PFSK-1 (cell line): Measurements from ENCODE around the gene DNAJB1.

Source experiments
- FOXP2 ChIP-seq: optimal IDR thresholded peaks from 2 replicates; pipeline ENCODE3; 2011; ENCODE audit warnings: borderline replicate concordance, control low read depth, inconsistent platforms; ENCODE audit not compliant: insufficient read depth; ENCODE audit errors: extremely low read length, extremely low read depth
- POLR2AphosphoS5 ChIP-seq: IDR thresholded peaks from 2 replicates; pipeline ENCODE4 v1.6.1; 2012; ENCODE audit warnings: low read depth, mild to moderate bottlenecking, control low read depth, low read length, moderate library complexity
- SIN3A ChIP-seq: IDR thresholded peaks from 2 replicates; pipeline ENCODE4 v1.6.1; 2012; ENCODE audit warnings: mild to moderate bottlenecking, low read length, moderate library complexity, borderline replicate concordance; ENCODE audit not compliant: insufficient read depth
- TAF1 ChIP-seq: IDR thresholded peaks from 2 replicates; pipeline ENCODE4 v1.6.1; 2012; ENCODE audit warnings: low read length, control low read depth, borderline replicate concordance; ENCODE audit not compliant: insufficient read depth
- TF ChIP-seq, protein P1 (sequence below), 2 experiments: IDR thresholded peaks; 2 replicates each; pipeline versions ENCODE4 v1.6.1 to v1.8.0; 2011 to 2012; ENCODE audit warnings: low read depth in 2 of 2, low read length in 2 of 2, control low read depth in 1 of 2, inconsistent platforms in 1 of 2, mild to moderate bottlenecking in 1 of 2, moderate library complexity in 1 of 2; ENCODE audit not compliant: insufficient read depth in 1 of 2

DNAJB1 gene

GRCh38 chr19:14520543-14520942, 2.3 kb upstream of the DNAJB1 start:
- TF ChIP-seq FOXP2 (no peak), POLR2AphosphoS5 (no peak), TAF1 (no peak), SIN3A (no peak)
- TF ChIP-seq, protein P1, sequence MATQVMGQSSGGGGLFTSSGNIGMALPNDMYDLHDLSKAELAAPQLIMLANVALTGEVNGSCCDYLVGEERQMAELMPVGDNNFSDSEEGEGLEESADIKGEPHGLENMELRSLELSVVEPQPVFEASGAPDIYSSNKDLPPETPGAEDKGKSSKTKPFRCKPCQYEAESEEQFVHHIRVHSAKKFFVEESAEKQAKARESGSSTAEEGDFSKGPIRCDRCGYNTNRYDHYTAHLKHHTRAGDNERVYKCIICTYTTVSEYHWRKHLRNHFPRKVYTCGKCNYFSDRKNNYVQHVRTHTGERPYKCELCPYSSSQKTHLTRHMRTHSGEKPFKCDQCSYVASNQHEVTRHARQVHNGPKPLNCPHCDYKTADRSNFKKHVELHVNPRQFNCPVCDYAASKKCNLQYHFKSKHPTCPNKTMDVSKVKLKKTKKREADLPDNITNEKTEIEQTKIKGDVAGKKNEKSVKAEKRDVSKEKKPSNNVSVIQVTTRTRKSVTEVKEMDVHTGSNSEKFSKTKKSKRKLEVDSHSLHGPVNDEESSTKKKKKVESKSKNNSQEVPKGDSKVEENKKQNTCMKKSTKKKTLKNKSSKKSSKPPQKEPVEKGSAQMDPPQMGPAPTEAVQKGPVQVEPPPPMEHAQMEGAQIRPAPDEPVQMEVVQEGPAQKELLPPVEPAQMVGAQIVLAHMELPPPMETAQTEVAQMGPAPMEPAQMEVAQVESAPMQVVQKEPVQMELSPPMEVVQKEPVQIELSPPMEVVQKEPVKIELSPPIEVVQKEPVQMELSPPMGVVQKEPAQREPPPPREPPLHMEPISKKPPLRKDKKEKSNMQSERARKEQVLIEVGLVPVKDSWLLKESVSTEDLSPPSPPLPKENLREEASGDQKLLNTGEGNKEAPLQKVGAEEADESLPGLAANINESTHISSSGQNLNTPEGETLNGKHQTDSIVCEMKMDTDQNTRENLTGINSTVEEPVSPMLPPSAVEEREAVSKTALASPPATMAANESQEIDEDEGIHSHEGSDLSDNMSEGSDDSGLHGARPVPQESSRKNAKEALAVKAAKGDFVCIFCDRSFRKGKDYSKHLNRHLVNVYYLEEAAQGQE (IDR thresholded peaks at IDR 0.05; ENCODE audit: insufficient read depth in 1 of 2, low read depth in 2 of 2, low read length in 2 of 2) = no peak

DNA sequence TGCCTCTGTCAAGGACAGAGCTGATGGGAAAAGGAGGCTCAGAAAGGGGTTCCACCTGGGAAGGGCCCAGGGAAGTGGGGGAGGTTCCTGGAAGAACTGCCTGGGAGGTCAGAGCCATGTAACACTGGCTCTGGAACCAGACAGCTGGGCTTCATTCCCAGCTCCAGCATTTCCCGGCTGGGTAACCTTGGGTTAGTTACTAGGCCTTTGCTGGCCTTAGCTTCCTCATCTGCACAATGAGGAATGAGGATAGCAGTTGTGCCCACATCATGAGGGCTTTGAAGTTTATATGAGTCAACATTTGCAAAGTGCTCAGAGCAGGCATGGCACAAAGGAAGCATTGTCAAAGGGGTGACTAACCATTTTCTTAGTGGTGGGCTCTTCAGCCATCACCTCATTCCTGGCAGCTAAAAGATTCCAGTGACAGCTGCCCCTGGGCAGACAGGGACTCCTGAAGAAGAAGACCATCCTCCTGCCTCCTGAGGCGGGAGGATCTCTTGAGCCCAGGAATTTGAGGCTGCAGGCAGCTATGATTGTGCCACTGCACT, 1.7 kb upstream of the DNAJB1 start:
- TF ChIP-seq POLR2AphosphoS5 = no peak
- TF ChIP-seq, protein P1 (IDR thresholded peaks at IDR 0.05; ENCODE audit: insufficient read depth in 1 of 2, low read depth in 2 of 2, low read length in 2 of 2) = no peak

DNA sequence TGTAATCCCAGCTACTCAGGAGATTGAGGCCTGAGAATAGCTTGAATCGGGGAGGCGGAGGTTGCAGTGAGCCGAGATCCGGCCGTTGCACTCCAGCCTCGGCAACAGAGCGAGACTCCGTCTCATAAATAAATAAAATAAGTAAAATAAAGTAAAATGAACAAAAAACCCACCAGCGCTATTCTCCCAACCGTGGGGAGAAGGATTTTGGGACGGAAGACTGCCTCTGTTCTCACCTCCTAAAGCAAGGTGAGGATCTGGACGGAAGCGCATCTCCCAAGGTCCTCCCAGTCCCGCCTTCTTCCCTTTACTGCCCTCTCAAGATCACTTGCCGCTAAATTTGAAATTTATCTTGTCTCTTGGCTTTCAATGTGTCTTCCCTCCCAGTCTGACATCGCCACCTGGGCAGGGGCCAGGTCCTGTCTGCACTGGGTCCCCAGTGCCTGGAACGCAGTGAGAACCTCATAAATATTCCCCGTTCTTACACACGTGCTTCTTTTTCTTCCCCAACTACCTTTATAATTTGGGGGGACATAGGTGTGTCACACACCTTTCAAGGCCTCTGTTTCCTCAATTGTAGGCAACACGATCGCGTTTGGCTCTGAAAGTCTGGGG, 1.2 kb upstream of the DNAJB1 start:
- TF ChIP-seq POLR2AphosphoS5 (no peak), TAF1 (no peak), FOXP2 (no peak)
- TF ChIP-seq, protein P1 (IDR thresholded peaks at IDR 0.05; ENCODE audit: insufficient read depth in 1 of 2, low read depth in 2 of 2, low read length in 2 of 2) = no peak

- TF ChIP-seq TAF1 = no peak
- no peak for TF ChIP-seq SIN3A
- TF ChIP-seq, protein P1 (IDR thresholded peaks at IDR 0.05; ENCODE audit: insufficient read depth in 1 of 2, low read depth in 2 of 2, low read length in 2 of 2) = no peak
- TF ChIP-seq POLR2AphosphoS5 = no peak
- no peak for TF ChIP-seq FOXP2
Observed at GRCh38 chr19:14517446-14517839, 754 bp downstream of the DNAJB1 start.

- TF ChIP-seq, protein P1 (IDR thresholded peaks at IDR 0.05; ENCODE audit: insufficient read depth in 1 of 2, low read depth in 2 of 2, low read length in 2 of 2) = no peak
- TF ChIP-seq POLR2AphosphoS5 (no peak), SIN3A (no peak), FOXP2 (no peak), TAF1 (no peak)
Observed at GRCh38 chr19:14516746-14517438, 1.3 kb downstream of the DNAJB1 start.
